Measurements from ENCODE around the gene TYROBP. TPM values are rescaled to one million over a fixed set of nuclear protein-coding genes. Genes with fewer than 3 reads are reported as not detected.

Gene TYROBP
- total RNA-seq, 4 donors from 2014 or later = 47.1 to 145 (median 50.7) TPM

DNA sequence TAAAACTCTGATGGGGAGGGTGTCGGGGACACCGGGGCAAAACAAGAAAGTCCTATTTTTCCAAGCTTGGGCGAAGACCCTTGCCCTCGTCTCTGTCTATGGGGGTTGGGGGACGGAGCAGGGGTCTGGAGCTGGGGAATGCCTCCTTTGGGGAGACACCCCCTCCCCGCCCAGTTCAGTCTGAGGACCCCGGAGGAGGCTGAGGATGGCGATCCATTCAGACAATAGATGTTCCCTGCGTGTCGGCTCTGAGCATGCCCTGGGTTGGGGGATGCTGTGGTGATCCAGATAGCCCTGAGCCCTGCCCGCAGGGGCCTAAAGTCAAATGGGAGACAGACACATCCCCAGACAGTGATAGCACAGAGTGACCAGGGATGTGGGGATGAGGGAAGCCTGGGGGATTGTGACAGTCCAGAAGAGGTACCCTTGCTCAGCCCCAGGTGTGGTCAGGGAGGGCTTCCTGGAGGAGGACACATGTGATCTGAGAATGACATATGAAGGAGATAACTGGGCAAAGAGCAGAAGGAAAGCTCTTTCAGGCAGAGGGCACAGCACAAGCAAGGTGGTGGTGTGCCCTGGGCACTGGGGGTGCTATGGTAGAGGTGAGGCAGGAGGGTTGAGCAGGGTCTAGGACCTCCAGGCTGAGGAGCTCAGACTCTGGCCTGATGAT is 37.2 kb upstream of the TYROBP start:
- TF ChIP-seq EP300 (IDR thresholded peaks at IDR 0.05) = no peak
- no peak for TF ChIP-seq POLR2AphosphoS5 (IDR thresholded peaks at IDR 0.05)
- TF ChIP-seq POLR2A (IDR thresholded peaks at IDR 0.05; ENCODE audit: low read depth) = no peak
- no peak for TF ChIP-seq CTCF (IDR thresholded peaks at IDR 0.05)
- Histone ChIP-seq H3K27ac (replicated peaks in 1 of 4) (no peak overlapping the region), H3K4me3 (no peak overlapping the region), H3K9me3 (no peaks in the 10 kb centered on the region), H3K27me3 (no peaks in the 10 kb centered on the region), H3K4me1 (peaks cover 0 to 7% (median 0%) of the 10 kb centered on the region in 4 donors), H3K36me3 (peaks cover 13 to 46% (median 32%) of the 10 kb centered on the region in 4 donors)
- 88% methylated on average over 1 of the region's 11 CpGs for WGBS
- intact Hi-C loops (cut with DNase I) = no loop called here
- no peak for DNase-seq (ENCODE audit: extremely low spot score)

DNA sequence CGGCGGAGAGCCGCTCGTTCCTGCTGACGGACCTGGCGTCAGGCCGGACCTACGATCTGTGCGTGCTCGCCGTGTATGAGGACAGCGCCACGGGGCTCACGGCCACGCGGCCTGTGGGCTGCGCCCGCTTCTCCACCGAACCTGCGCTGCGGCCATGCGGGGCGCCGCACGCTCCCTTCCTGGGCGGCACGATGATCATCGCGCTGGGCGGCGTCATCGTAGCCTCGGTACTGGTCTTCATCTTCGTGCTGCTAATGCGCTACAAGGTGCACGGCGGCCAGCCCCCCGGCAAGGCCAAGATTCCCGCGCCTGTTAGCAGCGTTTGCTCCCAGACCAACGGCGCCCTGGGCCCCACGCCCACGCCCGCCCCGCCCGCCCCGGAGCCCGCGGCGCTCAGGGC is 36.5 kb upstream of the TYROBP start:
- H3K4me3 ChIP-seq = no peak overlapping the region
- intact Hi-C loops (cut with DNase I) = no loop called here
- TF ChIP-seq CTCF (IDR thresholded peaks at IDR 0.05) = no peak
- TF ChIP-seq EP300 (IDR thresholded peaks at IDR 0.05) = no peak
- TF ChIP-seq POLR2A (IDR thresholded peaks at IDR 0.05; ENCODE audit: low read depth) = no peak
- no peak for TF ChIP-seq POLR2AphosphoS5 (IDR thresholded peaks at IDR 0.05)
- 84% methylated on average over 16 of the region's 52 CpGs for WGBS
- no peak for DNase-seq (ENCODE audit: extremely low spot score)
- H3K36me3 ChIP-seq = peaks cover 20 to 53% (median 39%) of the 10 kb centered on the region in 4 donors
- H3K27me3 ChIP-seq = no peaks in the 10 kb centered on the region
- H3K4me1 ChIP-seq = peaks cover 0 to 7% (median 0%) of the 10 kb centered on the region in 4 donors
- H3K9me3 ChIP-seq = no peaks in the 10 kb centered on the region
- no peak overlapping the region for H3K27ac ChIP-seq (replicated peaks in 1 of 4)

GRCh38 chr19:35943321-35944301 is 35.5 kb upstream of the TYROBP start:
- Histone ChIP-seq H3K36me3 (peaks cover 21 to 61% (median 44%) of the 10 kb centered on the region in 4 donors), H3K27me3 (no peaks in the 10 kb centered on the region), H3K9me3 (no peaks in the 10 kb centered on the region), H3K4me1 (peaks cover 0 to 13% (median 6%) of the 10 kb centered on the region in 4 donors), H3K4me3 (no peak overlapping the region), H3K27ac (replicated peaks in 1 of 4) (no peak overlapping the region)
- DNase-seq (ENCODE audit: extremely low spot score) = no peak
- intact Hi-C loops (cut with DNase I) = no loop called here
- WGBS = 81% methylated on average over 9 of the region's 9 CpGs
- TF ChIP-seq CTCF (IDR thresholded peaks at IDR 0.05) (no peak), POLR2AphosphoS5 (IDR thresholded peaks at IDR 0.05) (no peak), POLR2A (IDR thresholded peaks at IDR 0.05; ENCODE audit: low read depth) (no peak)

DNA sequence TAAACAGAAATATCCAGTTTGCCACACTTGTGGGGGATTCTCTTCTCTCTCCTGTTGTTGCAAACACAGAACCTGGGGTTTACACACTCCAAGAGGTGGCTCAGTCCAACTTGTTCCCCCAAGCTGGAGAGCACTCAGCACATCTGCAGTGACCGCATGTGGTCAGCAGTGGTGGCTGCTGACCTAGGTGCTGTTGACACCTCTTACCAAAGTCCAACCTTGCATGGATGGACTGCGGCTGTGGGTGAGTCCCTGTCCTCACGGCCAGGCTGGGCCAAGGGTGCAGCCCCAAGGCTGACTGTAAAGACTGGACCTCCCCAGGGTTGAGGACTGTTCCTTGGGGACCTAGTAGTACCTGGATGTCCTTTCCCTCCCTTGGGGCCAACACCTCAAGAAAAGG is 34.1 kb upstream of the TYROBP start:
- DNase-seq (ENCODE audit: extremely low spot score) = no peak
- TF ChIP-seq EP300 (IDR thresholded peaks at IDR 0.05) (no peak), POLR2AphosphoS5 (IDR thresholded peaks at IDR 0.05) (no peak), CTCF (IDR thresholded peaks at IDR 0.05) (no peak), POLR2A (IDR thresholded peaks at IDR 0.05; ENCODE audit: low read depth) (no peak)

More for the DNA sequence above, 34.1 kb upstream of the TYROBP start:
- H3K27me3 ChIP-seq = no peaks in the 10 kb centered on the region
- H3K4me1 ChIP-seq = peaks cover 5 to 21% (median 20%) of the 10 kb centered on the region in 4 donors
- peaks cover 21 to 61% (median 44%) of the 10 kb centered on the region in 4 donors for H3K36me3 ChIP-seq
- H3K9me3 ChIP-seq = no peaks in the 10 kb centered on the region
- H3K27ac ChIP-seq (replicated peaks in 1 of 4) = no peak overlapping the region
- WGBS = 84% methylated on average over 3 of the region's 3 CpGs
- no peak overlapping the region for H3K4me3 ChIP-seq
- intact Hi-C loops (cut with DNase I) = no loop called here
